ENCODE results near the gene DCTPP1. TPM values are rescaled to one million over a fixed set of nuclear protein-coding genes. Genes with fewer than 3 reads are reported as not detected.

DCTPP1 gene
- total and polyA plus RNA-seq, 9 of the 15 experiments (the other 6 are each of a cell fraction or from before 2014, with no cell fraction given), result 45.0 to 132 (median 80.6) TPM

DNA sequence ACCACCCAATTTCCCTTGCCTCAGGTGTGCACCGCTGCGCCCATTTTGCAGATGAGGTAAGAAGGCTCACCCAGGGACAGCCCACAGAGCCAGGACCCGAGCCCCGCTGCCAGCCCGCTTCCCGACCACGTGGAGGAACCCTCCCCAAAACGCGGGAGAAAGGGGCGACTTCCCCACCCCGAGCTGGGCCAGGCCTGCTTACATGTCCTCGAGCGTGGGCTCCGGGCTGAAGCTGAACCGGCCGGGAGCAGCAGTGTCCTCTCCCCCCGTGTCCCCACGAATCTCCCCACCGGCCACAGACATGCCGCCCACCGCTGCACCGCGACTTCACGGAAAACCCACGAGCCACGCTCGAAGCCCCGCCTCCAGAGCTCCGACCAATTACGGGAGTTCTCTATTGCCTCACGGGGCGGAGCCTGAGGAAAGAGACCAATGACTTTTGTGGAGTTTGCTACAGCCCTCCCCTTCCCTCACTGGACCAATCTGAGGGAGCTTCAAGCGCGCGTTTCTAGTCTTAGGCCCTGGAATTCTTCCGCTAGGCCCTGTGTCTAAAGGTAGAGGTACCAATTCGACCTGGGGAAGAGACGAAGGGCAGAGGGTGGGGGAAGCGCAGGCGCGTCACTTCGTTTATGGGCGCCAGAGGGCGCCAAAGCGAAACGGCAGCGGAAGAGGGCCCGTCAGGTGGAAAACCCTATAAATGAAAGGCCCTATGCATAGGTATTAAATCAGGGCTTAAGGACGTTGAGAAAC lies at the start of gene DCTPP1 (continued):
- TF ChIP-seq, protein P1, sequence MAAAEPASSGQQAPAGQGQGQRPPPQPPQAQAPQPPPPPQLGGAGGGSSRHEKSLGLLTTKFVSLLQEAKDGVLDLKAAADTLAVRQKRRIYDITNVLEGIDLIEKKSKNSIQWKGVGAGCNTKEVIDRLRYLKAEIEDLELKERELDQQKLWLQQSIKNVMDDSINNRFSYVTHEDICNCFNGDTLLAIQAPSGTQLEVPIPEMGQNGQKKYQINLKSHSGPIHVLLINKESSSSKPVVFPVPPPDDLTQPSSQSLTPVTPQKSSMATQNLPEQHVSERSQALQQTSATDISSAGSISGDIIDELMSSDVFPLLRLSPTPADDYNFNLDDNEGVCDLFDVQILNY (CRISPR knock-in tag; IDR thresholded peaks at IDR 0.05), result no peak
- no peak for TF ChIP-seq ZC3H8 (IDR thresholded peaks at IDR 0.05)
- TF ChIP-seq, protein P2, sequence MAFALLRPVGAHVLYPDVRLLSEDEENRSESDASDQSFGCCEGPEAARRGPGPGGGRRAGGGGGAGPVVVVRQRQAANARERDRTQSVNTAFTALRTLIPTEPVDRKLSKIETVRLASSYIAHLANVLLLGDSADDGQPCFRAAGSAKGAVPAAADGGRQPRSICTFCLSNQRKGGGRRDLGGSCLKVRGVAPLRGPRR (CRISPR knock-in tag; IDR thresholded peaks at IDR 0.05), result no peak
- no peak for TF ChIP-seq ZFPM2 (CRISPR knock-in tag; IDR thresholded peaks at IDR 0.05)
- TF ChIP-seq KAT2B (IDR thresholded peaks at IDR 0.05; ENCODE audit: low read depth, low read length), result peak; percentile 68
- peak; percentile 81 for TF ChIP-seq SUPT5H (IDR thresholded peaks at IDR 0.05)
- no peak for TF ChIP-seq FOXM1 (IDR thresholded peaks at IDR 0.05; ENCODE audit: low read depth)
- TF ChIP-seq FOXM1 (CRISPR knock-in tag; IDR thresholded peaks at IDR 0.05; ENCODE audit: low read depth), result 0 out of 2 replicates have a peak, but pooled peaks have one; percentile 30
- TF ChIP-seq CBX8 (IDR thresholded peaks at IDR 0.05; ENCODE audit: borderline replicate concordance, extremely low read depth, low read depth, low read length, poor library complexity, severe bottlenecking), result no peak
- peak; percentile 75; the same call in 1 of the 2 replicates for TF ChIP-seq STAG1 (CRISPR knock-in tag; IDR thresholded peaks at IDR 0.05; ENCODE audit: borderline replicate concordance)
- TF ChIP-seq TAF7 (tag; IDR thresholded peaks at IDR 0.05), result no peak
- peak; percentile 93 for TF ChIP-seq ESRRA (IDR thresholded peaks at IDR 0.05; ENCODE audit: borderline replicate concordance, low read depth)
- no peak for TF ChIP-seq SNIP1 (IDR thresholded peaks at IDR 0.05; ENCODE audit: low read depth)
- TF ChIP-seq, protein P3, sequence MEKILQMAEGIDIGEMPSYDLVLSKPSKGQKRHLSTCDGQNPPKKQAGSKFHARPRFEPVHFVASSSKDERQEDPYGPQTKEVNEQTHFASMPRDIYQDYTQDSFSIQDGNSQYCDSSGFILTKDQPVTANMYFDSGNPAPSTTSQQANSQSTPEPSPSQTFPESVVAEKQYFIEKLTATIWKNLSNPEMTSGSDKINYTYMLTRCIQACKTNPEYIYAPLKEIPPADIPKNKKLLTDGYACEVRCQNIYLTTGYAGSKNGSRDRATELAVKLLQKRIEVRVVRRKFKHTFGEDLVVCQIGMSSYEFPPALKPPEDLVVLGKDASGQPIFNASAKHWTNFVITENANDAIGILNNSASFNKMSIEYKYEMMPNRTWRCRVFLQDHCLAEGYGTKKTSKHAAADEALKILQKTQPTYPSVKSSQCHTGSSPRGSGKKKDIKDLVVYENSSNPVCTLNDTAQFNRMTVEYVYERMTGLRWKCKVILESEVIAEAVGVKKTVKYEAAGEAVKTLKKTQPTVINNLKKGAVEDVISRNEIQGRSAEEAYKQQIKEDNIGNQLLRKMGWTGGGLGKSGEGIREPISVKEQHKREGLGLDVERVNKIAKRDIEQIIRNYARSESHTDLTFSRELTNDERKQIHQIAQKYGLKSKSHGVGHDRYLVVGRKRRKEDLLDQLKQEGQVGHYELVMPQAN (IDR thresholded peaks at IDR 0.05; ENCODE audit: borderline replicate concordance), result peak; percentile 96
- TF ChIP-seq, protein P4, sequence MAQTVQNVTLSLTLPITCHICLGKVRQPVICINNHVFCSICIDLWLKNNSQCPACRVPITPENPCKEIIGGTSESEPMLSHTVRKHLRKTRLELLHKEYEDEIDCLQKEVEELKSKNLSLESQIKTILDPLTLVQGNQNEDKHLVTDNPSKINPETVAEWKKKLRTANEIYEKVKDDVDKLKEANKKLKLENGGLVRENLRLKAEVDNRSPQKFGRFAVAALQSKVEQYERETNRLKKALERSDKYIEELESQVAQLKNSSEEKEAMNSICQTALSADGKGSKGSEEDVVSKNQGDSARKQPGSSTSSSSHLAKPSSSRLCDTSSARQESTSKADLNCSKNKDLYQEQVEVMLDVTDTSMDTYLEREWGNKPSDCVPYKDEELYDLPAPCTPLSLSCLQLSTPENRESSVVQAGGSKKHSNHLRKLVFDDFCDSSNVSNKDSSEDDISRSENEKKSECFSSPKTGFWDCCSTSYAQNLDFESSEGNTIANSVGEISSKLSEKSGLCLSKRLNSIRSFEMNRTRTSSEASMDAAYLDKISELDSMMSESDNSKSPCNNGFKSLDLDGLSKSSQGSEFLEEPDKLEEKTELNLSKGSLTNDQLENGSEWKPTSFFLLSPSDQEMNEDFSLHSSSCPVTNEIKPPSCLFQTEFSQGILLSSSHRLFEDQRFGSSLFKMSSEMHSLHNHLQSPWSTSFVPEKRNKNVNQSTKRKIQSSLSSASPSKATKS (CRISPR knock-in tag; IDR thresholded peaks at IDR 0.05), result no peak
- TF ChIP-seq, protein P5, sequence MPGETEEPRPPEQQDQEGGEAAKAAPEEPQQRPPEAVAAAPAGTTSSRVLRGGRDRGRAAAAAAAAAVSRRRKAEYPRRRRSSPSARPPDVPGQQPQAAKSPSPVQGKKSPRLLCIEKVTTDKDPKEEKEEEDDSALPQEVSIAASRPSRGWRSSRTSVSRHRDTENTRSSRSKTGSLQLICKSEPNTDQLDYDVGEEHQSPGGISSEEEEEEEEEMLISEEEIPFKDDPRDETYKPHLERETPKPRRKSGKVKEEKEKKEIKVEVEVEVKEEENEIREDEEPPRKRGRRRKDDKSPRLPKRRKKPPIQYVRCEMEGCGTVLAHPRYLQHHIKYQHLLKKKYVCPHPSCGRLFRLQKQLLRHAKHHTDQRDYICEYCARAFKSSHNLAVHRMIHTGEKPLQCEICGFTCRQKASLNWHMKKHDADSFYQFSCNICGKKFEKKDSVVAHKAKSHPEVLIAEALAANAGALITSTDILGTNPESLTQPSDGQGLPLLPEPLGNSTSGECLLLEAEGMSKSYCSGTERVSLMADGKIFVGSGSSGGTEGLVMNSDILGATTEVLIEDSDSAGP (CRISPR knock-in tag; IDR thresholded peaks at IDR 0.05), result no peak
- no peak for TF ChIP-seq PTRF (tag; IDR thresholded peaks at IDR 0.05)
- TF ChIP-seq NUFIP1 (IDR thresholded peaks at IDR 0.05; ENCODE audit: partially characterized antibody), result no peak
- TF ChIP-seq, protein P6, sequence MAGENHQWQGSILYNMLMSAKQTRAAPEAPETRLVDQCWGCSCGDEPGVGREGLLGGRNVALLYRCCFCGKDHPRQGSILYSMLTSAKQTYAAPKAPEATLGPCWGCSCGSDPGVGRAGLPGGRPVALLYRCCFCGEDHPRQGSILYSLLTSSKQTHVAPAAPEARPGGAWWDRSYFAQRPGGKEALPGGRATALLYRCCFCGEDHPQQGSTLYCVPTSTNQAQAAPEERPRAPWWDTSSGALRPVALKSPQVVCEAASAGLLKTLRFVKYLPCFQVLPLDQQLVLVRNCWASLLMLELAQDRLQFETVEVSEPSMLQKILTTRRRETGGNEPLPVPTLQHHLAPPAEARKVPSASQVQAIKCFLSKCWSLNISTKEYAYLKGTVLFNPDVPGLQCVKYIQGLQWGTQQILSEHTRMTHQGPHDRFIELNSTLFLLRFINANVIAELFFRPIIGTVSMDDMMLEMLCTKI (IDR thresholded peaks at IDR 0.05; ENCODE audit: partially characterized antibody), result no peak
- TF ChIP-seq ZNF551 (CRISPR knock-in tag; IDR thresholded peaks at IDR 0.05), result no peak

Measured in K562 (cell line).